Breast epithelium (tissue), 4 donors: ENCODE data around the gene SULT2B1. TPM values are rescaled to one million over a fixed set of nuclear protein-coding genes. Genes with fewer than 3 reads are reported as not detected.

Experiments
- DNase-seq, 2 donors: peaks; one replicate each; pipeline ENCODE4 v3.0.0-alpha.2; 2019; ENCODE audit warnings: low spot score in 2 of 2
- H3K27ac ChIP-seq, 2 donors: fragments of 200-600 bp; sonication (generic) in 1 of 2; one replicate each; pipeline ENCODE4 v1.5.1; 2016 to 2019; ENCODE audit warnings: mild to moderate bottlenecking in 1 of 2
- H3K27me3 ChIP-seq, 2 donors: fragments of 200-600 bp; sonication (generic) in 1 of 2; one replicate each; pipeline versions ENCODE4 v1.5.1 to v1.6.0; 2017 to 2019; ENCODE audit warnings: control low read depth in 1 of 2, mild to moderate bottlenecking in 1 of 2
- H3K36me3 ChIP-seq: fragments of 200-600 bp; one replicate; pipeline ENCODE4 v1.5.1; 2019
- H3K4me1 ChIP-seq, 2 donors: fragments of 200-600 bp; sonication (generic); one replicate each; pipeline ENCODE4 v1.5.1; 2016 to 2019; ENCODE audit warnings: control low read depth in 1 of 2
- H3K4me3 ChIP-seq, 3 donors: fragments of 200-600 bp; sonication (generic); 1 replicate in 2 of 3; 2 replicates in 1 of 3; pipeline ENCODE4 v1.5.1; 2016 to 2019; ENCODE audit warnings: mild to moderate bottlenecking in 3 of 3, moderate library complexity in 2 of 3
- H3K9me3 ChIP-seq, 2 donors: fragments of 200-600 bp; sonication (generic) in 1 of 2; one replicate each; pipeline ENCODE4 v1.5.1; 2016 to 2019; ENCODE audit warnings: control low read depth in 1 of 2
- CTCF ChIP-seq, 3 donors: fragments of 450-650 bp; IDR thresholded peaks; one replicate each; pipeline ENCODE4 v1.5.1; 2016 to 2017; ENCODE audit warnings: antibody characterized with exemption in 3 of 3, mild to moderate bottlenecking in 3 of 3, moderate library complexity in 3 of 3
- POLR2A ChIP-seq: fragments of 450-650 bp; IDR thresholded peaks from one replicate; pipeline ENCODE4 v1.6.1; 2016; ENCODE audit warnings: antibody characterized with exemption, mild to moderate bottlenecking, moderate library complexity
- POLR2AphosphoS5 ChIP-seq, 3 donors: sonication (generic); formaldehyde crosslinking; IDR thresholded peaks; one replicate each; pipeline ENCODE4 v1.6.1; 2017; ENCODE audit warnings: antibody characterized with exemption in 3 of 3
- intact Hi-C: fragments of 100-400 bp; cut with DNase I; formaldehyde crosslinking; loops from one replicate; pipeline ENCODE4 v1.15.1; 2023; ENCODE audit warnings: low total_unique reads
- total RNA-seq, 3 donors: library from RNA; depleted of rRNA; stranded (reverse); fragments of >200 nt; gene quantifications; one replicate each; pipeline ENCODE4 v1.1.0, GENCODE V29; 2016

SULT2B1 gene
- total RNA-seq, 3 donors from 2014 or later: 5.6 to 7.5 TPM; not detected in 1

DNA sequence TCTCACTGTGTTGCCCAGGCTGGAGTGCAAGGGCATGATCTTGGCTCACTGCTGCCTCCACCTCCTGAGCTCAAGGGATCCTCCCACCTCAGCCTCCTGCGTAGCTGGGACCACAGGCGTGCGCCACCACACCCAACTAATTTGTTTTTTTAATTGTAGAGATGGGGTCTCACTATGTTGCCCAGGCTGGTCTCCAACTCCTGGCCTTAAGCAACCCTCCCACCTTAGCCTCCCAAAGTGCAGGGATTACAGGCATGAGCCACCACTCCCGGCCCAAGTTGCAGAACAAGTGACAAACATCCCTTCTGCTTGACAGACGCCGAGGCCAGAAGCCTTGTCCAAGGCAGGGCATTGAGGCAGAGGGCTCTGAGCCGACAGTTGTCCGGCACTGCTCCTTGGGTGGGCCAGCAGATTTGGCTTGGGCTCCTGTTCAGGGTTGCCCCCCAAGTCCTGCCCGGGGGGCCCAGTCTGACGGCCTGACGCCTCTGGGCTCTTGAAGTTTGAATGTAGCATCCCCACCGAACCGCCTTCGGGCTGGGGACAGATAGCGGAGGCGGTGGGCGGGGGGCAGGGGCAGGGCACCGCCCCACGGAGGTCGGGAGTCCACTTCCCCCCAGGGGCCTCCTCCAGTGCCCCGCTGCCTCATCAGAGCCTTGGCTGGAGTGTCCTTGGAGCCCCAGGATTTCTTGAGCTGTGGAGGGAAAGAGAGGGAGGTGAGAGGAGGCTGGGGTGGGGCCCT is 48.9 kb downstream of the SULT2B1 start:
- Histone ChIP-seq H3K27me3 (no peaks in the 10 kb centered on the region), H3K9me3 (no peaks in the 10 kb centered on the region), H3K4me3 (no peak overlapping the region), H3K4me1 (no peaks in the 10 kb centered on the region), H3K27ac (no peak overlapping the region), H3K36me3 (no peaks in the 10 kb centered on the region)
- intact Hi-C loops: no loop called here
- TF ChIP-seq POLR2AphosphoS5 (IDR thresholded peaks at IDR 0.05) (no peak), POLR2A (no peak), CTCF (IDR thresholded peaks at IDR 0.05) (no peak)
- DNase-seq: no peak

GRCh38 chr19:48603001-48603400 is 51.0 kb downstream of the SULT2B1 start:
- Histone ChIP-seq H3K36me3 (no peaks in the 10 kb centered on the region), H3K27ac (no peak overlapping the region), H3K4me3 (no peak overlapping the region), H3K27me3 (no peaks in the 10 kb centered on the region), H3K4me1 (no peaks in the 10 kb centered on the region), H3K9me3 (no peaks in the 10 kb centered on the region)
- intact Hi-C loops: no loop called here
- TF ChIP-seq POLR2A (no peak), POLR2AphosphoS5 (IDR thresholded peaks at IDR 0.05) (no peak), CTCF (IDR thresholded peaks at IDR 0.05) (no peak)
- DNase-seq: no peak

GRCh38 chr19:48603449-48603848 is 51.5 kb downstream of the SULT2B1 start:
- no peak overlapping the region for H3K4me3 ChIP-seq
- no peaks in the 10 kb centered on the region for H3K27me3 ChIP-seq
- intact Hi-C loops: no loop called here
- no peak overlapping the region for H3K27ac ChIP-seq
- H3K36me3 ChIP-seq: no peaks in the 10 kb centered on the region
- TF ChIP-seq POLR2AphosphoS5 (IDR thresholded peaks at IDR 0.05) (no peak), CTCF (IDR thresholded peaks at IDR 0.05) (no peak), POLR2A (no peak)
- no peaks in the 10 kb centered on the region for H3K9me3 ChIP-seq
- no peaks in the 10 kb centered on the region for H3K4me1 ChIP-seq
- no peak for DNase-seq

DNA sequence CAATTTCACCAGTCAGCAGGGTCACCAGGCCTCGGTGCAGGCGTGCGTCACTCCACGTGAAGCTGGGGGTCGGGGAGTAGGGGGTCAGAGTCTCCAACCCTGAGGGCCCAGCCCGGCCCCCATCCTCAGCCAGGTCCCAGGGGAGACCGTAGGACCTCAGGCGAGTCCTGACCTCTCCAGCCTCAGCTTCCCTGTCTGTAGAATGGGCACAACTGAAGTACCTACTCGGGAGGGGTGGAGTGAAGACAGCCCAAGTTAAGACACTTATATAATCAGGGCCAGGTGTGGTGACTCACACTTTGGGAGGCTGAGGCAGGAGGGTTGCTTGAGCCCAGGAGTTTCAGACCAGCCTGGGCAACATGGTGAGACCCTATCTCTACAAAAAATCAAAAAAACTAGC is 51.9 kb downstream of the SULT2B1 start:
- Histone ChIP-seq H3K4me3 (no peak overlapping the region), H3K36me3 (no peaks in the 10 kb centered on the region), H3K27me3 (no peaks in the 10 kb centered on the region), H3K9me3 (no peaks in the 10 kb centered on the region), H3K27ac (no peak overlapping the region), H3K4me1 (no peaks in the 10 kb centered on the region)
- TF ChIP-seq CTCF (IDR thresholded peaks at IDR 0.05) (no peak), POLR2AphosphoS5 (IDR thresholded peaks at IDR 0.05) (no peak), POLR2A (no peak)
- intact Hi-C loops: no loop called here
- DNase-seq: no peak

DNA sequence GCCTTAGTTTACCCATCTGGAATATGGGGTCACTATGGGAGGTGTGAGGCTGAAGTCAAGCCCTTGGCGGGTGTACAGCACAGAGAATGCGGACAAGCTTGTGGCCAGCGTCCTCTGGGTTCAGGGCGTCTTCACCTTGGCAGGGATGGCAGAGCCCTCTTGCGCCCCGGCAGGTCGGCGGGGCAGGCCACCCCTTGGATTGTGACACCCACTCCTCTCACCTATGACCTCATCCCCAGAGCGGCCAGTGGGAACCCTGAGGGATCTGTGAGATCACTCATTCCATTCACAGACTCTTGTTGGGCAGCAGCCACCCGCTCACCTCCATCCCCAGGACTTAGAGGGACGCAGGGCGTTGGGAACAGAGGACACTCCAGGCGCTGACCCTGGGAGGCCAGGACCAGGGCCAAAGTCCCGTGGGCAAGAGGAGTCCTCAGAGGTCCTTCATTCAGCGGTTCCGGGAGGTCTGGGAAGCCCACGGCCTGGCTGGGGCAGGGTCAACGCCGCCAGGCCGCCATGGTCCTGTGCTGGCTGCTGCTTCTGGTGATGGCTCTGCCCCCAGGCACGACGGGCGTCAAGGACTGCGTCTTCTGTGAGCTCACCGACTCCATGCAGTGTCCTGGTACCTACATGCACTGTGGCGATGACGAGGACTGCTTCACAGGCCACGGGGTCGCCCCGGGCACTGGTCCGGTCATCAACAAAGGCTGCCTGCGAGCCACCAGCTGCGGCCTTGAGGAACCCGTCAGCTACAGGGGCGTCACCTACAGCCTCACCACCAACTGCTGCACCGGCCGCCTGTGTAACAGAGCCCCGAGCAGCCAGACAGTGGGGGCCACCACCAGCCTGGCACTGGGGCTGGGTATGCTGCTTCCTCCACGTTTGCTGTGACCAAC is 54.7 kb downstream of the SULT2B1 start, which contains the start of gene SPACA4:
TSS of gene SPACA4 (plus strand) at position 280 of the 896 bp plus-strand sequence. CDS start at position 517, 237 bp downstream.
- no peaks in the 10 kb centered on the region for H3K9me3 ChIP-seq
- no peak for TF ChIP-seq POLR2A
- no peak for TF ChIP-seq POLR2AphosphoS5 (IDR thresholded peaks at IDR 0.05)
- no peak for TF ChIP-seq CTCF (IDR thresholded peaks at IDR 0.05)
- H3K4me3 ChIP-seq: no peak within 1 kb of the TSS
- H3K27ac ChIP-seq: no peak within 1 kb of the TSS
- no peak for DNase-seq
- no peaks in the 10 kb centered on the region for H3K4me1 ChIP-seq
- no peaks in the 10 kb centered on the region for H3K36me3 ChIP-seq
- no peaks in the 10 kb centered on the region for H3K27me3 ChIP-seq
- intact Hi-C loops: no loop called here
